Stimulated activated naive CD8-positive, alpha-beta T cell treated with anti-CD3 and anti-CD28 coated beads, Interleukin-15, amount 100 ng/mL, for 72 hours (primary cell): Measurements from ENCODE around the gene EPHA1.

ENCODE experiments used
- ATAC-seq: fragments of 150-1000 bp; cut with Tn5 transposase; 2 replicates; pipeline ENCODE4 v1.10.0; 2021; ENCODE audit warnings: mild to moderate bottlenecking, moderate library complexity
- DNase-seq, 2 donors: peaks; one replicate each; pipeline ENCODE4 v3.0.0; 2021 to 2022
- H3K27ac Mint-ChIP-seq, 2 donors: one replicate each; pipeline ENCODE4 v1.8.0; 2022; ENCODE audit warnings: mild to moderate bottlenecking in 2 of 2, mixed read lengths in 2 of 2, moderate library complexity in 2 of 2
- H3K27me3 Mint-ChIP-seq: one replicate; pipeline ENCODE4 v1.8.0; 2022; ENCODE audit warnings: mixed read lengths
- H3K4me1 Mint-ChIP-seq: one replicate; pipeline ENCODE4 v1.8.0; 2022; ENCODE audit warnings: mild to moderate bottlenecking, mixed read lengths
- H3K4me3 Mint-ChIP-seq, 2 donors: one replicate each; pipeline ENCODE4 v1.8.0; 2022; ENCODE audit warnings: mild to moderate bottlenecking in 2 of 2, mixed read lengths in 2 of 2, moderate library complexity in 1 of 2
- H3K9me3 Mint-ChIP-seq, 2 donors: one replicate each; pipeline ENCODE4 v1.8.0; 2022; ENCODE audit warnings: mixed read lengths in 2 of 2

Gene EPHA1

GRCh38 chr7:143380260-143380645 is 28.4 kb downstream of the EPHA1 start:
- ATAC-seq = peak; percentile 63
- DNase-seq = peak; percentile 88 to 89
- Mint-ChIP-seq H3K4me3 (peak overlapping the region; percentile 80 to 92), H3K27ac (peak overlapping the region; percentile 97), H3K27me3 (no peaks in the 10 kb centered on the region), H3K9me3 (no peaks in the 10 kb centered on the region), H3K4me1 (peaks cover 44% of the 10 kb centered on the region)

- DNase-seq (no peak), ATAC-seq (peak; percentile 1)
- Mint-ChIP-seq H3K27me3 (no peaks in the 10 kb centered on the region), H3K27ac (peak overlapping the region; percentile 97), H3K4me3 (peak overlapping the region; percentile 80 to 92), H3K4me1 (peaks cover 49% of the 10 kb centered on the region), H3K9me3 (no peaks in the 10 kb centered on the region)
Observed at GRCh38 chr7:143379611-143380259, 28.9 kb downstream of the EPHA1 start.

GRCh38 chr7:143376396-143376795 is 32.3 kb downstream of the EPHA1 start:
- Mint-ChIP-seq H3K27me3 (no peaks in the 10 kb centered on the region), H3K4me1 (peaks cover 78% of the 10 kb centered on the region), H3K4me3 (peak overlapping the region; percentile 36 to 61), H3K9me3 (peaks cover 0 to 4% of the 10 kb centered on the region in 2 donors), H3K27ac (peak overlapping the region; percentile 76 to 95)
- ATAC-seq (no peak), DNase-seq (no peak)

GRCh38 chr7:143375298-143376034 is 33.2 kb downstream of the EPHA1 start:
- DNase-seq (peak; percentile 52 to 63), ATAC-seq (peak; percentile 74)
- H3K27ac Mint-ChIP-seq = peak overlapping the region; percentile 76 to 95
- peak overlapping the region; percentile 54 to 61 for H3K4me3 Mint-ChIP-seq
- peaks cover 78% of the 10 kb centered on the region for H3K4me1 Mint-ChIP-seq
- peaks cover 0 to 4% of the 10 kb centered on the region in 2 donors for H3K9me3 Mint-ChIP-seq
- H3K27me3 Mint-ChIP-seq = no peaks in the 10 kb centered on the region

- ATAC-seq (no peak), DNase-seq (no peak)
- H3K4me3 Mint-ChIP-seq = no peak overlapping the region
- H3K27me3 Mint-ChIP-seq = no peaks in the 10 kb centered on the region
- peaks cover 73% of the 10 kb centered on the region for H3K4me1 Mint-ChIP-seq
- peaks cover 0 to 4% of the 10 kb centered on the region in 2 donors for H3K9me3 Mint-ChIP-seq
- H3K27ac Mint-ChIP-seq = peak overlapping the region in 1 of 2 donors; percentile 59
Observed at GRCh38 chr7:143374561-143374960, 34.1 kb downstream of the EPHA1 start.

GRCh38 chr7:143373255-143373794 is 35.3 kb downstream of the EPHA1 start:
- Mint-ChIP-seq H3K27me3 (no peaks in the 10 kb centered on the region), H3K4me1 (peaks cover 61% of the 10 kb centered on the region), H3K9me3 (peaks cover 0 to 4% of the 10 kb centered on the region in 2 donors), H3K27ac (no peak overlapping the region), H3K4me3 (no peak overlapping the region)
- no peak for ATAC-seq
- no peak for DNase-seq

- Mint-ChIP-seq H3K4me3 (peak overlapping the region; percentile 29 to 53), H3K27ac (peak overlapping the region; percentile 54 to 88), H3K27me3 (no peaks in the 10 kb centered on the region), H3K4me1 (peaks cover 52% of the 10 kb centered on the region), H3K9me3 (peaks cover 0 to 4% of the 10 kb centered on the region in 2 donors)
- ATAC-seq (peak; percentile 81), DNase-seq (peak in 1 of 2 donors; percentile 76)
Observed at GRCh38 chr7:143372070-143372469, 36.6 kb downstream of the EPHA1 start.

DNA sequence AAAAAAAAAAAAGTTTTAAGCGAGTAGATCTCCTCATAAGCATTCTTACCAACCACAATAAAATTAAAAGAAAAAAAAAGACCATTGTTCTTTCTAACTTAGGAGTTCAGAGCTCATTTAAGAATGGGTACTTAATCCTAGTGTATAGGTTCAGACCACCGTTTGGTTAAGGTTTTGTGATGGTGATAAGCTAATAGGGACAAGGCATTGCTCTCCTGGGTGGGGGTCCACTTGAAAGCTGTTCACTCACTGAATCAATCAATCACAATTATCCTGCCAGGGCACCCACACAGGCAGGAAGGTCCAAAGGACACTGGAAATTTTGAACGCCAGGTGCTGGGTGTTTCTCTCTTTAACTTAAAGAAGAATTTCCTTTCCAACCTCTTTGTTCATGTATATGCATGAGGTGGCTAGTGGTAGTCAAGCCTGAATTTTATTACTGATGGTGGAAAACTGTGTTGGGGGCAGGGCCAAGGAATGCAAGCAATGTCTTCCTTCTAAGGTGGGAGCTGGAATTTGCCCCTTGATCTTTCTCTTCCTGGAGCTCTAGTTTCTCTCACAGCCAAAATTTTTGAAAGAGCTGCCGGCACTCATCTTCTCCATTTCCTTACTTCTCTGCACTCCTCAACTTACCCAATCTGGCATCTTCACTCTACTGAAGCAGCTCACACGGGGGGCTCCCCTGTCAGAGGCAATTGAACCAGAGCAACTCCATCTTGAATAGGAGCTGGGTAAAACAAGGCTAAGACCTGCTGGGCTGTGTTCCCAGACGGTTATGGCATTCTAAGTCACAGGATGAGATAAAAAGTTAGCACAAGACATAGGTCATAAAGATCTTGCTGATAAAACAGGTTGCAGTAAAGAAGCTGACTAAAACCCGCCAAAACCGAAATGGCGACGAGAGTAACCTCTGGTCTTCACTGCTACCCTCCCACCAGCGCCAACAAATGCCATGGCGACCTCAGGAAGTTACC is 38.7 kb downstream of the EPHA1 start:
- Mint-ChIP-seq H3K9me3 (peaks cover 0 to 4% of the 10 kb centered on the region in 2 donors), H3K27ac (no peak overlapping the region), H3K4me1 (peaks cover 31% of the 10 kb centered on the region), H3K27me3 (peaks cover 5% of the 10 kb centered on the region), H3K4me3 (no peak overlapping the region)
- no peak for DNase-seq
- ATAC-seq = no peak

- Mint-ChIP-seq H3K27me3 (peaks cover 20% of the 10 kb centered on the region), H3K27ac (no peak overlapping the region)
Observed at GRCh38 chr7:143368387-143368786, 40.3 kb downstream of the EPHA1 start.

GRCh38 chr7:143367972-143368371 is 40.7 kb downstream of the EPHA1 start:
- ATAC-seq (no peak), DNase-seq (no peak)
- Mint-ChIP-seq H3K4me3 (no peak overlapping the region), H3K9me3 (peaks cover 0 to 4% of the 10 kb centered on the region in 2 donors), H3K27ac (no peak overlapping the region), H3K4me1 (peaks cover 12% of the 10 kb centered on the region), H3K27me3 (peaks cover 25% of the 10 kb centered on the region)

More at GRCh38 chr7:143368387-143368786, 40.3 kb downstream of the EPHA1 start:
- Mint-ChIP-seq H3K9me3 (peaks cover 0 to 4% of the 10 kb centered on the region in 2 donors), H3K4me1 (peaks cover 16% of the 10 kb centered on the region), H3K4me3 (no peak overlapping the region)
- ATAC-seq = no peak
- DNase-seq = no peak

DNA sequence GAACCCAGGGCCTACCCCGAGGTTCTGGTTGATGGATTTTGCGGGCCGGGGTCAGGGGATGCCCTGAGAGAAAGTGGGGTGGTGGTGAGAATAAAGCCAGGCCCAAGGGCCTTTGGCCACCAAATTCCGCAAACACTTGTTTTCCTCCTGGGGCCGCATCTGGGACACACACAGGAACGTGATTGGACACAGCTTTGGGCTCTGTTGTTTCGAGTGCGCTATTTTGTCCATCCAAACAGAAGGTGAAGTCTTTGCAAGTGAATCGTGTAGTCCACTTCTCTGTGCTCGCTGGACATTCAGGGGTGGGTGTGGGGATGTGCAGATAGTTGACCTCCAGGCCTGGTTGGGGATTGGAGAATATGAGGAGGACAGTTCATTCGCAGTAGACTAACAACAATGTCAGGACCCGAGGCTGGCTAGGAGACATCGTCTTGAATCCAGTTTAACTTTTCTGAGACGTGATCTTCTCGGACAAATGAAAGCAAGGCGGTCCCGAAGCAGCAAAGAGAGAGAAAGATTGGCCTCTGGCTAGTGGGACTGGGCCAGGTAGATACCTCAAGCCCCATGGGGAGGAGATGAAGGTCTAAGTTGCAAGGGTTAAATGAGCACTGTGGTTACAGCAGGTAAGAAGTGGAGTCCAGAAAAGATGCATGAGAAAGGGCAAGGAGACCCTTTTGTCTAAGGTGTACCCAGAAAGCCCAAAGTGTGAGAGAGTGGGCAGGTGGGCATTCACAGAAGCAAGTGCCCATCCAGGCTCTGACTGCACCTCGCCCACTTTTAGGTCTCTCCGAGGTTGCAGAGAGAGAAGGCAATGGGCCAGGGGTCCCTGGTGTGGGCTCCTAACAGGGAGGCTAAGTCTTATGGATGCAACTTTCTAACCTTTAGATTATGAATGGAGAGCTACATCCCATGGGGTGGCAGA is 45.4 kb downstream of the EPHA1 start:
- DNase-seq (no peak), ATAC-seq (no peak)
- H3K9me3 Mint-ChIP-seq = no peaks in the 10 kb centered on the region
- peaks cover 38% of the 10 kb centered on the region for H3K27me3 Mint-ChIP-seq
- H3K4me1 Mint-ChIP-seq = peaks cover 10% of the 10 kb centered on the region
- no peak overlapping the region for H3K27ac Mint-ChIP-seq
- peak overlapping the region; percentile 41 to 56 for H3K4me3 Mint-ChIP-seq

GRCh38 chr7:143362131-143363015 is 46.3 kb downstream of the EPHA1 start, which contains the start of gene FAM131B:
Gene FAM131B, minus strand, starts transcription at chr7:143362713. Its CDS starts 110 bp downstream, at chr7:143362603.
- DNase-seq = peak; percentile 33 to 43
- peak within 1 kb of the TSS; percentile 61 to 80 for H3K27ac Mint-ChIP-seq

DNA sequence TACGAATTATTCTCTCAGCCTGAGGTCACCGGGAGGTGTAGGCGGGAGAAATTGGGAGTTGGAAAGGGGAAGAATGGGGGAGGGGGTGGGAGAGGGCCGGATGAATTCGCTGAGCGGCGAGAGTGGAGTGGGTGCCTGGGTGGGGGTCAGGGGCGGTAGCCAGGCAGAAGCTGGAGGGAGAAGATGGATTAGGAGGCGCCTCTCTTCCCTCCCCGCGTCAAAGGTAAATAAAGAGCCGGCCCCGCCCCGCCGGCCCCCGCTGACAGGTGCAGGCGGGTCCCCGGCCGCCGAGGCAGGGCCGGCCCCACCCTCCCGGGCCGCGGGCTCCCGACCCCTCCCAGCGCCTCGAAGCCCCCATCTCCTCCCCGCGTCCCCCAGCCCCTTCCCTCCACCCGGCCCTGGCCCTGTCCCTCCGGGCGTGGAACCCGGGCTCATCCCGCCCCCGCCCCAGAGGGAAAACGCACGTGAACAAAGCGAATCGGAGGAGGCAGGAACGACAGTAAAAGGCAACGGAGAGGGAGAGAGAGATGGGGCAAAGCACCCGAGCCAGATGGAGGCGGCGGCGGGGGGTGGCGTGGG is 47.0 kb downstream of the EPHA1 start:
- Mint-ChIP-seq H3K27me3 (peaks cover 38% of the 10 kb centered on the region), H3K4me3 (peak overlapping the region; percentile 91 to 94), H3K9me3 (no peaks in the 10 kb centered on the region), H3K27ac (peak overlapping the region in 1 of 2 donors; percentile 80), H3K4me1 (peaks cover 10% of the 10 kb centered on the region)
- ATAC-seq (peak; percentile 52), DNase-seq (no peak)

More at GRCh38 chr7:143362131-143363015, 46.3 kb downstream of the EPHA1 start, which contains the start of gene FAM131B:
- no peaks in the 10 kb centered on the region for H3K9me3 Mint-ChIP-seq
- H3K27me3 Mint-ChIP-seq = peaks cover 38% of the 10 kb centered on the region
- ATAC-seq = peak; percentile 72
- peaks cover 10% of the 10 kb centered on the region for H3K4me1 Mint-ChIP-seq
- peak within 1 kb of the TSS; percentile 91 to 94 for H3K4me3 Mint-ChIP-seq
